Colon (tissue), 2 donors: ENCODE data around the gene POMT1.

Experiments
- FAIRE-seq: peaks from 2 replicates; lab custom pipeline; 2012; peaks lifted over from hg19 to GRCh38; lab: Jason Lieb, UNC
- donor health status: control.
- donor health status: control.

POMT1 gene

GRCh38 chr9:131477367-131477766 is 25.4 kb upstream of the POMT1 start:
- no peak for FAIRE-seq

- no peak for FAIRE-seq
These were observed 24.8 kb upstream of the POMT1 start for GRCh38 chr9:131477816-131478419.

- FAIRE-seq = no peak
These were observed 24.3 kb upstream of the POMT1 start for GRCh38 chr9:131478421-131478868.

GRCh38 chr9:131478911-131479310 is 23.8 kb upstream of the POMT1 start:
- no peak for FAIRE-seq

GRCh38 chr9:131480258-131480657 is 22.5 kb upstream of the POMT1 start:
- FAIRE-seq = no peak

- no peak for FAIRE-seq
These were observed 21.0 kb upstream of the POMT1 start for GRCh38 chr9:131481441-131482342.

- no peak for FAIRE-seq
These were observed 20.2 kb upstream of the POMT1 start for GRCh38 chr9:131482343-131483006.

- no peak for FAIRE-seq
These were observed 19.2 kb upstream of the POMT1 start for GRCh38 chr9:131483319-131484050.

GRCh38 chr9:131484051-131484445 is 18.7 kb upstream of the POMT1 start:
- no peak for FAIRE-seq

- FAIRE-seq = no peak
These were observed 18.0 kb upstream of the POMT1 start for GRCh38 chr9:131484560-131485185.

GRCh38 chr9:131485206-131485605 is 17.5 kb upstream of the POMT1 start:
- FAIRE-seq = no peak

GRCh38 chr9:131485728-131486422 is 16.8 kb upstream of the POMT1 start:
- FAIRE-seq = no peak

GRCh38 chr9:131487001-131487400 is 15.7 kb upstream of the POMT1 start:
- FAIRE-seq = no peak

- no peak for FAIRE-seq
These were observed 15.1 kb upstream of the POMT1 start for GRCh38 chr9:131487621-131488031.

- FAIRE-seq = no peak
These were observed 12.2 kb upstream of the POMT1 start for GRCh38 chr9:131490514-131490913.

GRCh38 chr9:131491001-131491710 is 11.6 kb upstream of the POMT1 start:
- no peak for FAIRE-seq

GRCh38 chr9:131492070-131492469 is 10.6 kb upstream of the POMT1 start:
- no peak for FAIRE-seq

GRCh38 chr9:131494296-131494870 is 8.3 kb upstream of the POMT1 start:
- FAIRE-seq = no peak

GRCh38 chr9:131495785-131496184 is 6.9 kb upstream of the POMT1 start:
- no peak for FAIRE-seq

- no peak for FAIRE-seq
These were observed 5.8 kb upstream of the POMT1 start for GRCh38 chr9:131496844-131497405.
